Peyer's patch (tissue), 4 donors: ENCODE measurements around the gene CEMIP. TPM values are rescaled to one million over a fixed set of nuclear protein-coding genes. Genes with fewer than 3 reads are reported as not detected.

Source experiments
- DNase-seq, 3 donors: peaks; one replicate each; pipeline ENCODE4 v3.0.0-alpha.2; 2017 to 2019
- H3K27ac ChIP-seq, 4 donors: fragments of 200-600 bp; sonication (generic); one replicate each; pipeline ENCODE4 v1.5.1; 2016 to 2019
- H3K27me3 ChIP-seq, 2 donors: fragments of 200-600 bp; sonication (generic); one replicate each; pipeline ENCODE4 v1.5.1; 2019
- H3K36me3 ChIP-seq, 3 donors: fragments of 200-600 bp; sonication (generic); one replicate each; pipeline ENCODE4 v1.5.1; 2016 to 2019
- H3K4me1 ChIP-seq, 4 donors: fragments of 200-600 bp; sonication (generic); one replicate each; pipeline ENCODE4 v1.5.1; 2016 to 2019
- H3K4me3 ChIP-seq, 4 donors: fragments of 200-600 bp; sonication (generic); 1 replicate in 3 of 4; 2 replicates in 1 of 4; pipeline ENCODE4 v1.5.1; 2016 to 2019; ENCODE audit warnings: mild to moderate bottlenecking in 1 of 4
- H3K9me3 ChIP-seq, 4 donors: fragments of 200-600 bp; sonication (generic); one replicate each; pipeline ENCODE4 v1.5.1; 2016 to 2019; ENCODE audit warnings: mild to moderate bottlenecking in 1 of 4
- POLR2A ChIP-seq, 2 donors: fragments of 450-650 bp; IDR thresholded peaks; one replicate each; pipeline ENCODE4 v1.5.1; 2017; ENCODE audit warnings: antibody characterized with exemption in 2 of 2, mild to moderate bottlenecking in 2 of 2, moderate library complexity in 2 of 2
- total RNA-seq, 4 donors: library from RNA; depleted of rRNA; stranded (reverse); fragments of >200 nt; gene quantifications; one replicate each; pipeline ENCODE4 v1.1.0, GENCODE V29; 2016
- TF ChIP-seq, protein P1 (sequence below), 6 experiments: fragments of 450-650 bp in 4 of 6; fragments of 200-600 bp in 2 of 6; sonication (generic) in 1 of 6; IDR thresholded peaks; one replicate each; pipeline ENCODE4 v1.5.1; 2017 to 2019; ENCODE audit warnings: antibody characterized with exemption in 6 of 6, mild to moderate bottlenecking in 3 of 6, moderate library complexity in 1 of 6

Gene CEMIP
- total RNA-seq, 4 donors from 2014 or later: 0.27 to 0.83 (median 0.57) TPM; not detected in 1

DNA sequence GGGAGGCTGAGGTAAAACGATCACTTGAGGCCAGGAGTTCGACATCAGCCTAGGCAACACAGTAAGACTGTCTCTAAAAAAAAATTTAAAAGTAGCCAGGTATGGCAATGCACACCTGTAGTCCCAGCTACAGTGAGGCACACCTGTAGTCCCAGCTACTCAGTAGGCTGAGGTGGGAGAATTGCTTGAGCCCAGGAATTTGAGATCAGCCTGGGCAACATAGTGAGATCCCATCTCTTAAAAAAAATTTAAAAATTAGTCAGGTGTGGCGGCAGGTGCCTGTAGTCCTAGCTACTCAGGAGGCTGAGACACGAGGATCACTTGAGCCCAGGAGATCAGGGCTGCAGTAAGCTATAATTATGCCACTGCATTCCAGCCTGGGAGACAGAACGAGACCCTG, 203.7 kb downstream of the CEMIP start:
- peaks cover 0 to 9% (median 0%) of the 10 kb centered on the region in 4 donors for H3K4me1 ChIP-seq
- no peak for DNase-seq
- no peak overlapping the region for H3K27ac ChIP-seq
- no peak overlapping the region for H3K4me3 ChIP-seq
- peaks cover 0 to 32% (median 0%) of the 10 kb centered on the region in 3 donors for H3K36me3 ChIP-seq
- no peak for TF ChIP-seq POLR2A (IDR thresholded peaks at IDR 0.05)
- TF ChIP-seq, protein P1, sequence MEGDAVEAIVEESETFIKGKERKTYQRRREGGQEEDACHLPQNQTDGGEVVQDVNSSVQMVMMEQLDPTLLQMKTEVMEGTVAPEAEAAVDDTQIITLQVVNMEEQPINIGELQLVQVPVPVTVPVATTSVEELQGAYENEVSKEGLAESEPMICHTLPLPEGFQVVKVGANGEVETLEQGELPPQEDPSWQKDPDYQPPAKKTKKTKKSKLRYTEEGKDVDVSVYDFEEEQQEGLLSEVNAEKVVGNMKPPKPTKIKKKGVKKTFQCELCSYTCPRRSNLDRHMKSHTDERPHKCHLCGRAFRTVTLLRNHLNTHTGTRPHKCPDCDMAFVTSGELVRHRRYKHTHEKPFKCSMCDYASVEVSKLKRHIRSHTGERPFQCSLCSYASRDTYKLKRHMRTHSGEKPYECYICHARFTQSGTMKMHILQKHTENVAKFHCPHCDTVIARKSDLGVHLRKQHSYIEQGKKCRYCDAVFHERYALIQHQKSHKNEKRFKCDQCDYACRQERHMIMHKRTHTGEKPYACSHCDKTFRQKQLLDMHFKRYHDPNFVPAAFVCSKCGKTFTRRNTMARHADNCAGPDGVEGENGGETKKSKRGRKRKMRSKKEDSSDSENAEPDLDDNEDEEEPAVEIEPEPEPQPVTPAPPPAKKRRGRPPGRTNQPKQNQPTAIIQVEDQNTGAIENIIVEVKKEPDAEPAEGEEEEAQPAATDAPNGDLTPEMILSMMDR (IDR thresholded peaks at IDR 0.05): no peak
- no peaks in the 10 kb centered on the region for H3K27me3 ChIP-seq
- H3K9me3 ChIP-seq: no peaks in the 10 kb centered on the region

DNA sequence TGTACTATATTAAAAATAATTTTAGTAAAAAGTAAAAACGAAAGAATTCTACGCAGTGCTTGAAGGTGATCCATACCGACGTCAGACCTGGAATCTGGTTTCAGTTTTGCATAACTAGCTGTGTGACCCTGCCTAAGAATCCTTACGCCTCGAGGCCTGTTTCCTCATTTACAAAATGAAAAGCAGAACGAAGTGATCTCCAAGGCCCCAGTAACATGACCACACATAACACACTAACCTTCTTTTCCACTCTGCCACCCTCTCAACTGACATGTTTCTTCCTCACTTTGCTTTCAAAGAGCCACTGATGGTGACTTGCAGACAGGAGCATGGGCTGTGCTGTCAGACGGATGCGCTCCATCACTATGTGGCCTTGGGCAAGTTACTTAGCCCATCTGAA, 205.7 kb downstream of the CEMIP start:
- Histone ChIP-seq H3K4me1 (peaks cover 0 to 22% (median 3%) of the 10 kb centered on the region in 4 donors), H3K9me3 (no peaks in the 10 kb centered on the region), H3K36me3 (peaks cover 0 to 20% (median 0%) of the 10 kb centered on the region in 3 donors), H3K27ac (peak overlapping the region in 2 of 4 donors; percentile 20), H3K4me3 (no peak overlapping the region), H3K27me3 (no peaks in the 10 kb centered on the region)
- TF ChIP-seq POLR2A (IDR thresholded peaks at IDR 0.05): no peak
- TF ChIP-seq, protein P1 (IDR thresholded peaks at IDR 0.05): no peak
- DNase-seq: peak in 1 of 3 donors; percentile 26

DNA sequence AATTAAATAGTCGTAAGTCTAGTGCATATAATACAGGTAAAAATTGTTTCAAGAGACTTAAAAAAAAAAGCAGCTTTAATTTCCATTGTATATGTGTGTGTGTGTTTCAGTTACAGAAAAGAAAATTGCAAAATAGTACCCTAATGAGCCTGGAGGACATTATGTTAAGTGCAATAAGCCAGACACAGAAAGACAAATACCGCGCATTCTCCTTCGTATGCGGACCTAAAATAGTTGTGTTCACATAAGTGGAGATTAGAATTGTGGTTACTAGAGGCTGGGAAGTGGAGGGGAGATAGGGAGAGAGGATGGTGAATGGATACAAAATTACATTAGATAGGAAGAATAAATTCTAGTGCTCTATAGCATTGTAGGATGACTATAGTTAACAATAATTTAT, 206.8 kb downstream of the CEMIP start:
- H3K4me1 ChIP-seq: peaks cover 0 to 22% (median 3%) of the 10 kb centered on the region in 4 donors
- no peaks in the 10 kb centered on the region for H3K27me3 ChIP-seq
- no peak for TF ChIP-seq POLR2A (IDR thresholded peaks at IDR 0.05)
- TF ChIP-seq, protein P1 (IDR thresholded peaks at IDR 0.05): no peak
- no peak overlapping the region for H3K4me3 ChIP-seq
- H3K9me3 ChIP-seq: no peaks in the 10 kb centered on the region
- H3K27ac ChIP-seq: no peak overlapping the region
- DNase-seq: no peak
- peaks cover 0 to 11% (median 0%) of the 10 kb centered on the region in 3 donors for H3K36me3 ChIP-seq

DNA sequence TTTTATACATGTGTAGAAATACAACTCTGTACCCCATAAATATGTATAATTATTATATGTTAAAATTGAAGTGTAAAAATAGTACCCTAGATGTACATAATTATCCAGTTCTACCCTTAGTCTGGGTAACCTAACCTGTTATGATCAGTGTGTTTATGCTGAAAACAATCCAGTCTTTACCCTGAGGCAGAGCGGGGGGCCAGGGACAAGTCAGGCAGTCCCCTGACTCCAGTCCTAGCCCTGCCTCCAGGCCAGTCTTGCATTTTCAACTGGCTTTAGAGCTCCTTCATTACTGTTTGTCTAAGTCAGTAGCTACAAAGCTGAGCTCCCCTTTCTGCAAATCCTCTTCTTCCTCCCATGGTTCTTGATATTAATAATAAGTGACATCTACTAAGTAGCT, 207.3 kb downstream of the CEMIP start:
- no peaks in the 10 kb centered on the region for H3K9me3 ChIP-seq
- H3K4me3 ChIP-seq: no peak overlapping the region
- no peak overlapping the region for H3K27ac ChIP-seq
- TF ChIP-seq, protein P1 (IDR thresholded peaks at IDR 0.05): no peak
- TF ChIP-seq POLR2A (IDR thresholded peaks at IDR 0.05): no peak
- peaks cover 0 to 6% (median 0%) of the 10 kb centered on the region in 3 donors for H3K36me3 ChIP-seq
- H3K4me1 ChIP-seq: peaks cover 0 to 27% (median 3%) of the 10 kb centered on the region in 4 donors
- H3K27me3 ChIP-seq: no peaks in the 10 kb centered on the region
- DNase-seq: no peak

DNA sequence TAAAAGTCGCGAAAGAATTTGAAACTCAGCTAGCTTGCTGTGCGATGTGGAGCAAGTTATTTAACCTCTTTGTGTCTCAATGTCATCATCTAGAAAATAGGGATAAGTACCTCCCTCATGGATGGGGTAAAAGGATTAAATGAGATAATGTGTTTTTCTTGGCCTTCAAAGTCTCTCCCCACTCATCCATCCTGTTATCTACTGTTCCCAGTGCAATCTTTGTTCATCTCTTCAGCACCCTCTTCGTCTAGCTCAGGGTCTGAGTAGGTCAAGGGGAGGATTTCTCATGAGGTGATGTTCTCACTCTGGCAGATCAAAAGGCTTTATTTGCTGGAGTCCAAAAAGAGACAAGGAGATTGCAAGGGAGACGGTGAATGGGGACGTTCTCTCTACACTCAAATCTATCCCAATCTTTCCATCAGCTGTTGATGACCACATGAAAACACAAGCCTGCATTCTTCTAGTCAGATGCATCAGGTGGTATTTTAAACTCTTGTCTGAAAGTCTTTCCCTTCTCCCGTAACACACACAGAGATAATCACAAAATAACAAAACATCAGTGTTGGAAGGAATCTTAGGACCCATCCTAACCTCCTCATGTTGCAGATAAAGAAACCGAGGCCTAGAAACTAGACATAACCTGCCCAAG, 209.1 kb downstream of the CEMIP start:
- Histone ChIP-seq H3K4me3 (peak overlapping the region; percentile 65 to 99 (median 92)), H3K9me3 (no peaks in the 10 kb centered on the region), H3K36me3 (no peaks in the 10 kb centered on the region), H3K4me1 (peaks cover 0 to 31% (median 3%) of the 10 kb centered on the region in 4 donors), H3K27ac (no peak overlapping the region), H3K27me3 (no peaks in the 10 kb centered on the region)
- TF ChIP-seq, protein P1 (IDR thresholded peaks at IDR 0.05): no peak
- no peak for TF ChIP-seq POLR2A (IDR thresholded peaks at IDR 0.05)
- no peak for DNase-seq
